SK-N-SH treated with all-trans-retinoic acid at 6 μM for 48 hours (cell line): Measurements from ENCODE around the gene MICOS13.

Experiments used
- ATAC-seq: fragments of 200-7000 bp; cut with Tn5 transposase; 3 replicates; pipeline ENCODE4 v1.9.1; 2020; ENCODE audit warnings: mild to moderate bottlenecking, moderate library complexity
- ARNTL ChIP-seq: fragments of 450-650 bp; formaldehyde crosslinking; IDR thresholded peaks from 2 replicates; pipeline ENCODE4 v1.5.0; 2020; ENCODE audit warnings: low read depth, mild to moderate bottlenecking, moderate library complexity, borderline replicate concordance
- BACH2 ChIP-seq: fragments of 250-450 bp; sonication (Bioruptor Pico); IDR thresholded peaks from 2 replicates; pipeline ENCODE4 v1.9.0; 2021; ENCODE audit warnings: mild to moderate bottlenecking, borderline replicate concordance
- CSDC2 ChIP-seq: fragments of 250-450 bp; sonication (Bioruptor Pico); IDR thresholded peaks from 2 replicates; pipeline ENCODE4 v1.5.0; 2020; ENCODE audit warnings: mild to moderate bottlenecking, moderate library complexity
- CSRNP3 ChIP-seq: fragments of 250-450 bp; sonication (Bioruptor Pico); IDR thresholded peaks from 2 replicates; pipeline ENCODE4 v1.5.1; 2021; ENCODE audit warnings: mild to moderate bottlenecking, moderate library complexity
- ESRRG ChIP-seq: fragments of 250-450 bp; sonication (Bioruptor Pico); IDR thresholded peaks from 2 replicates; pipeline ENCODE4 v1.6.1; 2021; ENCODE audit warnings: mild to moderate bottlenecking
- GLIS3 ChIP-seq: fragments of 250-450 bp; sonication (Bioruptor Pico); IDR thresholded peaks from 2 replicates; pipeline ENCODE4 v1.5.0; 2020; ENCODE audit warnings: mild to moderate bottlenecking, moderate library complexity
- ISL1 ChIP-seq: fragments of 250-450 bp; sonication (Bioruptor Pico); IDR thresholded peaks from 2 replicates; pipeline ENCODE4 v2.1.2; 2022; ENCODE audit warnings: mild to moderate bottlenecking, moderate library complexity
- OSR1 ChIP-seq: fragments of 250-450 bp; sonication (Bioruptor Pico); IDR thresholded peaks from 2 replicates; pipeline ENCODE4 v1.8.0; 2022; ENCODE audit warnings: moderate library complexity, mild to moderate bottlenecking, inconsistent platforms
- PATZ1 ChIP-seq: fragments of 250-450 bp; sonication (Bioruptor Pico); IDR thresholded peaks from 2 replicates; pipeline ENCODE4 v1.8.0; 2020; ENCODE audit warnings: mild to moderate bottlenecking, moderate library complexity, borderline replicate concordance
- POU6F1 ChIP-seq: fragments of 250-450 bp; sonication (Bioruptor Pico); IDR thresholded peaks from 2 replicates; pipeline ENCODE4 v1.8.0; 2021; ENCODE audit warnings: low read depth, mild to moderate bottlenecking, moderate library complexity, borderline replicate concordance
- PPARA ChIP-seq: fragments of 250-450 bp; sonication (Bioruptor Pico); IDR thresholded peaks from 2 replicates; pipeline ENCODE4 v1.5.0; 2020; ENCODE audit warnings: mild to moderate bottlenecking, borderline replicate concordance
- RARB ChIP-seq: fragments of 250-450 bp; sonication (Bioruptor Pico); IDR thresholded peaks from 2 replicates; pipeline ENCODE4 v1.8.0; 2021; ENCODE audit warnings: mild to moderate bottlenecking, moderate library complexity
- SNAI2 ChIP-seq: fragments of 250-450 bp; sonication (Bioruptor Pico); IDR thresholded peaks from 2 replicates; pipeline ENCODE4 v1.5.0; 2020; ENCODE audit warnings: mild to moderate bottlenecking, moderate library complexity
- TCF4 ChIP-seq: fragments of 250-450 bp; sonication (Bioruptor Pico); IDR thresholded peaks from 2 replicates; pipeline ENCODE4 v1.8.0; 2021; ENCODE audit warnings: mild to moderate bottlenecking, moderate library complexity, borderline replicate concordance
- TOX ChIP-seq: fragments of 250-450 bp; sonication (Bioruptor Pico); IDR thresholded peaks from 2 replicates; pipeline ENCODE4 v1.8.0; 2021; ENCODE audit warnings: mild to moderate bottlenecking, moderate library complexity, borderline replicate concordance
- TSHZ2 ChIP-seq: fragments of 250-450 bp; sonication (Bioruptor Pico); IDR thresholded peaks from 2 replicates; pipeline ENCODE4 v1.5.0; 2020; ENCODE audit warnings: mild to moderate bottlenecking, moderate library complexity
- ZFP3 ChIP-seq: fragments of 250-450 bp; sonication (Bioruptor Pico); IDR thresholded peaks from 2 replicates; pipeline ENCODE4 v1.5.0; 2020; ENCODE audit warnings: mild to moderate bottlenecking, moderate library complexity
- ZFP30 ChIP-seq: fragments of 450-650 bp; formaldehyde crosslinking; IDR thresholded peaks from 2 replicates; pipeline ENCODE4 v1.5.0; 2022; ENCODE audit warnings: mild to moderate bottlenecking, moderate library complexity
- ZNF565 ChIP-seq: fragments of 450-650 bp; formaldehyde crosslinking; conservative IDR thresholded peaks from 2 replicates; pipeline ENCODE4 v1.5.0; 2020; ENCODE audit warnings: low read depth, mild to moderate bottlenecking, moderate library complexity
- ZNF70 ChIP-seq: fragments of 450-650 bp; formaldehyde crosslinking; IDR thresholded peaks from 2 replicates; pipeline ENCODE4 v1.5.0; 2020; ENCODE audit warnings: mild to moderate bottlenecking, moderate library complexity
- ZNF8 ChIP-seq: fragments of 450-650 bp; formaldehyde crosslinking; IDR thresholded peaks from 2 replicates; pipeline ENCODE4 v1.5.0; 2020; ENCODE audit warnings: mild to moderate bottlenecking, moderate library complexity

Gene MICOS13

GRCh38 chr19:5637971-5638370 lies 42.3 kb downstream of the MICOS13 start:
- no peak for TF ChIP-seq ISL1
- TF ChIP-seq, all 23 proteins: peak for 0
- ATAC-seq = no peak

- TF ChIP-seq ZNF565 (CRISPR knock-in tag) = no peak
- no peak for TF ChIP-seq RARB (CRISPR knock-in tag)
- no peak for TF ChIP-seq CSDC2 (CRISPR knock-in tag)
- ATAC-seq = no peak
These were observed 44.9 kb downstream of the MICOS13 start for GRCh38 chr19:5635427-5635826.

GRCh38 chr19:5632657-5633056 lies 47.7 kb downstream of the MICOS13 start:
- no peak for ATAC-seq
- TF ChIP-seq ZFP3 (CRISPR knock-in tag) (no peak), TCF4 (CRISPR knock-in tag) (no peak), ISL1 (no peak), POU6F1 (CRISPR knock-in tag) (no peak), RARB (CRISPR knock-in tag) (no peak), ESRRG (no peak), PPARA (CRISPR knock-in tag) (no peak), BACH2 (CRISPR knock-in tag) (no peak), SNAI2 (no peak), CSRNP3 (CRISPR knock-in tag) (no peak), CSDC2 (CRISPR knock-in tag) (no peak), ZNF8 (CRISPR knock-in tag) (no peak), ARNTL (no peak), TSHZ2 (no peak), TOX (CRISPR knock-in tag) (no peak), OSR1 (CRISPR knock-in tag) (no peak)

GRCh38 chr19:5632241-5632612 lies 48.1 kb downstream of the MICOS13 start:
- no peak for ATAC-seq
- no peak for TF ChIP-seq BACH2 (CRISPR knock-in tag)
- TF ChIP-seq ESRRG = no peak
- TF ChIP-seq SNAI2 = no peak
- TF ChIP-seq ZNF70 = no peak
- no peak for TF ChIP-seq TOX (CRISPR knock-in tag)
- TF ChIP-seq GLIS3 (CRISPR knock-in tag) = no peak
- no peak for TF ChIP-seq CSDC2 (CRISPR knock-in tag)
- TF ChIP-seq, all 23 proteins: peak for 0

GRCh38 chr19:5631567-5632240 lies 48.6 kb downstream of the MICOS13 start:
- ATAC-seq = no peak
- TF ChIP-seq PPARA (CRISPR knock-in tag) (no peak), ZNF70 (no peak), ARNTL (no peak), CSRNP3 (CRISPR knock-in tag) (no peak), RARB (CRISPR knock-in tag) (no peak), ZNF8 (CRISPR knock-in tag) (no peak), ZNF565 (CRISPR knock-in tag) (no peak), CSDC2 (CRISPR knock-in tag) (no peak), GLIS3 (CRISPR knock-in tag) (no peak), BACH2 (CRISPR knock-in tag) (no peak), ZFP3 (CRISPR knock-in tag) (no peak), TOX (CRISPR knock-in tag) (no peak), ZFP30 (CRISPR knock-in tag) (no peak), SNAI2 (no peak), PATZ1 (CRISPR knock-in tag) (no peak)
